ENCODE measurements around the gene MIF.
"Not testable (repeated sequence)": the region's sequence is repeated elsewhere in the genome, so short reads cannot be mapped to it uniquely, and the experiment has no call there.

Gene MIF

DNA sequence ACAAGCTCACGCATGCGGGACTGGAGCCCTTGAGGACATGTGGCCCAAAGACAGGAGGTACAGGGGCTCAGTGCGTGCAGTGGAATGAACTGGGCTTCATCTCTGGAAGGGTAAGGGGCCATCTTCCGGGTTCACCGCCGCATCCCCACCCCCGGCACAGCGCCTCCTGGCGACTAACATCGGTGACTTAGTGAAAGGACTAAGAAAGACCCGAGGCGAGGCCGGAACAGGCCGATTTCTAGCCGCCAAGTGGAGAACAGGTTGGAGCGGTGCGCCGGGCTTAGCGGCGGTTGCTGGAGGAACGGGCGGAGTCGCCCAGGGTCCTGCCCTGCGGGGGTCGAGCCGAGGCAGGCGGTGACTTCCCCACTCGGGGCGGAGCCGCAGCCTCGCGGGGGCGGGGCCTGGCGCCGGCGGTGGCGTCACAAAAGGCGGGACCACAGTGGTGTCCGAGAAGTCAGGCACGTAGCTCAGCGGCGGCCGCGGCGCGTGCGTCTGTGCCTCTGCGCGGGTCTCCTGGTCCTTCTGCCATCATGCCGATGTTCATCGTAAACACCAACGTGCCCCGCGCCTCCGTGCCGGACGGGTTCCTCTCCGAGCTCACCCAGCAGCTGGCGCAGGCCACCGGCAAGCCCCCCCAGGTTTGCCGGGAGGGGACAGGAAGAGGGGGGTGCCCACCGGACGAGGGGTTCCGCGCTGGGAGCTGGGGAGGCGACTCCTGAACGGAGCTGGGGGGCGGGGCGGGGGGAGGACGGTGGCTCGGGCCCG is at the start of gene MIF:
Gene MIF (plus strand): TSS at position 439 of the 765 bp plus-strand sequence. CDS start 92 bp downstream, at position 531.
- peak; percentile 91 for DNase-seq (ENCODE audit: low read depth)

DNA sequence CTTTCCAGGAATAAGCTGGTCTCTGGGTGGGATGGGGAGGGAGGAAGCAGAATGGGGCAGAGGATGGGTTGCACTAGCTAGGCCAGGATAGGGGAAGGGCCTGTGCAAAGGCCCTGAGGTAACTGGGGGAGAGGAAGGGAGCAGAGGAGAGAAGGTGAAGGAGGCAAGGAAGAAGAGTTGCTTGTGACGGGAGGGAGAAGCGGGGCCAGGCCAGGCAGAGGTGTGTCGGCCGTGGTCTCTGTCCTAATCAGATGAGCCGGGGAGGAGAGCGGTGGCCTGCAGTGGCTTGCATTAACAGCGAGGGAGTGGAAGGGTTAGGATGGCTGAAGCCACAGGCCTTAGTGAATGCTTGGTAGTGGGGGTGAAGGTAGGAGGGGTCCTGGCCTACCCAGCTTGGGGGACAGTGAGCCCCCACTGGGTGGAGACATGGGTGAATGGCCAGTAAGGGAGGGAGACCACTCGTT is 49.4 kb upstream of the MIF start:
- DNase-seq (ENCODE audit: low read depth), result no peak

DNA sequence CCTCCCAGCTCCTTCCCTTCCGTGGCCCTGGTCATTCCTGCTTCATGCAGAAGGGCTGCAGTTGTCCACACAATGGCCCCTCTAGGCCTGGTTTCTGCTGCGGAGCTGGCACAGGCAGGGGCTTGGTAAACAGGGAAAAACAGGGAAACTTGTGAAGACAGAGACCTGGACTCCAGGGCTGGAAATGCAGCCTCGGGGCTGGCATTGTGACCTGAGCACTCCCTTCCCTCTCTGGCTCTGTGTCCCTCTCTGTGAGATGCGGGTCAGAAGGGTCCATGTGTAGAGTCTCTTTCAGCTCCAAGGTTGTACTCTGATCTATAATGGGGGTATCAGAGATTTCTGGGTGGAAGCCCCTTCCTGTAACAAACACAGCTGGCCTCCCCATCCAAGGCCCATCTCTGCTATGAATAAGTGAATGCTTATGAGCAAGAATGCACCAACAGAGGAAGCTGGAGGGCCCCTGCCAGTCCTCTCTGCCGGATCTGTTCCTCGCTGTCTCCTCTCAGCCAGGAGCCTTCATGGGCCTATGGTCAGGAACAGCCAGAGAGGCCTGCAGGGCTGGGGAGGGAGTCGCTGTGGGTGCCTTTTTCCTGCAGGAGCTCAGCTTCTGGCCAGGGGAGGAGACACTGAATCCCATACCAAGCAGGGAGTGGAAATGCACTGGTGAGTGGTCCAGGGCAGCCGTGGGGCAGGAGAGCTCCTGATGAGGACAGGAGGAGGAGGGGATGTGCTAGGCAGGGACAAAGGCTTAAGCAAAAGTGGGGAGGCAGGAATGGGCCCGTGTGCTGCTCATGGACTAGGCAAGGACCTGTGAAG is 48.7 kb upstream of the MIF start:
- DNase-seq (ENCODE audit: low read depth), result no peak

DNA sequence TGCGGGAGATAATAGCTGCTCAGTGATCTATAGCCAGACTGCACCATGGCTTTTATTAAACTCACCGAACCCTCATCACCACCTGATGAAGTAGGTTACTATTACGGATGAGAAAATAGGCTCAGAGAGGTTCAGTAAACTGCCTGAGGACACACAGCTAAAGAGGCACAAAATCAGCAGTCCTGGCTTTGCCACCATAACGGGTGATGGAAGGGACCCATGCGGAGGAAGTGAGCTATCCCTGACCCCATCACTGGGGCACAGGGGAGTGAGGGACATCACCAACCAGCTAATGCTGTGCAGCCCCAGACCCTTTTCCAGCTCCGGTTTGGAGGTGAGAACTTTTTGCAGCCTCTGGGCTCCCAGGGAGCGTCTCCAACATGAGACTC is 48.1 kb upstream of the MIF start:
- no peak for DNase-seq (ENCODE audit: low read depth)

DNA sequence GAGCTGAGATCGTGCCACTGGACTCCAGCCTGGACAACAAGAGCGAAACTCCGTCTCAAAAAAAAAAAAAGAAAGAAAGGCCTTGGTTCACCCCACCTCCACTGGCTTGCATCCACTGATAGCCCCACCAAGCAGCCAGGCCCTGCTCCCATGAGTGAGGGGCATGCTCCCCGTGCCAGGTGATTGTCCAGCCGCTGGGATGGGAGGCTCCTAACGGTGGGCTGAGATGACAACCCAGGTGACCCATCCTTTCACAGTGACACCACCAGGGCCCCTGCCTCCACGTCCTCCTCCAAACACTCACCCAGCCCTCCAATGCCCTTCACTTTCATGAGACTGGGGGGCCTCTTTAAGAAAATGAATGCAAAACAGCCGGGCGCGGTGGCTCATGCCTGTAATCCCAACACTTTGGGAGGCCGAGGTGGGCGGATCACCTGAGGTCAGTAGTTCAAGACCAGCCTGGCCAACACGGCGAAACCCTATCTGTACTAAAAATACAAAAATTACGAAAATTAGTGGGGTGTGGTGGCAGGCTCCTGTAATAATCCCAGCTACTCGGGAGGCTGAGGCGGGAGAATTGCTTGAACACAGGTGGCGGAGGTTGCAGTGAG is 46.8 kb upstream of the MIF start:
- DNase-seq (ENCODE audit: low read depth), result no peak

DNA sequence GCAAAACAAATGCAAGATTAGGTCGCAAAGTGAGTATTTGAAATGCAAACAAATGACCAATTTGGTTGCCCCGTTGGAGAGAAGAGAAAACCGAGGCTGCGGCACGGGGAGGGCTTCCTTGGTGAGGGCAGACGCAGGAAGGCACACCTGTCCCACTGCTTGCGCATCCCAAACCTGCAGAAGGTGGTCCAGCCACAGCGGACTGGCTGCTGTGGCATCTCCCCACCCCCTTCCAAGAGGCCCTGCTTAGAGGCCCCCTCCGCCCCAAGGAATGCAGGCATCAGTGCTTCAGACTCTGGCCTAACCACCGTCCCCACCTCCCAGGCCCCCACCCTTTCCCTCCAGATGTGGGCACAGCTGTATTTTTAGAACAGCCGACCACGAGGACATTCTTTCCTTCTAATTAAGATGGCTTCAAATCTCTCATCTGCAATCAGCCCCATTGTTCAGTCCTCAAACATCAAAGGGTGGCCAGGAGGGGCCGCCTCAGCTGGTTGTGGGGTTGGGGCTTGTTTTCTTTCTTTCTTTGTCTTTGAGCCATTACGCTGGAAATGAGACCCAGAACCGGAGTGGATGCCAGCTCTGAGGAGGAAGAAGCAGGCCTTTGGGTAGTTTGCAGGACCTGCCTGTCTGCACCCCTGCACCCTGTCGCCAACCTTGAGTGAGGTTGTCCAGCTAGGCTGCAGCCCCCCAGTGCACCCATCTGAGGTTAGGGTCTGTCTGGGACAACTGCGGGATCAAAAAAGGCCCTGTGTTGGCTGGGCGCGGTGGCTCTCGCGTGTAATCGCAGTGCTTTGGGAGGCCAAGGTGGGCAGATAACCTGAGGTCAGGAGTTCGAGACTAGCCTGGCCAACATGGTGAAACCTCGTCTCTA is 46.0 kb upstream of the MIF start:
- no peak for DNase-seq (ENCODE audit: low read depth)

DNA sequence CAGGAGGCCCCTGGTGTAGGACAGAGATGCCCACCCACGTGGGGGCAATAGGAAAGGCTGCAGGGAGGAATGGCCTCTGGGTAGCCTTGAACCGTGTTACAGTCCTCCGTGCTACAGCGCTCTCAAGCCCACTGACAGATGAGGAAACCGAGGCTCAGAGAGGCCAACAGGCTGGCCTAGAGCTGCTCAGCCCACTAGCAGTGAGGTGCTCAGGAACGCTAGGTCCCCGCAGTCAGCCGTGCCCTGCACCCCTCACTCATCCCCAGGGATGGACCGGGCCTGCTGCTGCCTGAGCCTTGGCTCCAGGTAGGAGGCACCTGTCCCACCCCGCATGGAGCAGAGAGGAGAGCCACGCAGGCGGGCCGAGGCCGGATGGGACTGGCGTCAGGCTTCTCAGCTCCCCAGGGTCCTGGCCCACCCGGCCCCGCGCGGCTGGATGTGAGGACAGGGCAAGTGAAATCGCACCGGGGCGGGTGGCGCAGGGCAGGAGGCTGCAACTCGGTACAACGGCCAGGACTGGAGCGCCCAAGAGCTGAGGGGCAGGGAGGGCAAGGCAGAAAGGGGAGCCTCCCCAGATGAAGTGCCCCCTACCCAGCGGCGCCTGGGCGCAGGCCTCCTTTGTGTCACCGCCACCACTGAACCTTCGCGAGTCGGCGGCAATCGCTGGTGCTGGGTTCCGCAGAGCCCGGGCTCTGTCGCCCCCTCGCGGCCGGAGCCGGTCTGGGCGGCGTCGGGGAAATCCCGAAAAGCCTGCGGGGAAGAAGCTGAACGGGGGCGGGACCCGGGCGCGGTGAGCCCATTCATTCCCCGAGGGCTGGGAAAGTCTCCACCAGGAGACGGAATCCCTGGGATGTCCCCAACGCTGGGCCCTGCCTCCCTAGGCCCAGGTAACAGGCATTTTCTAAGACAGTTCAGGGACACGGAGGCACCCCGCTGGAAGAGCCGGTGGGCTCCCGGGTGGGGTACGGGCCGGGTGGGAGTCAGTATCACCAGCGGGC is 44.9 kb upstream of the MIF start:
- DNase-seq (ENCODE audit: low read depth), result no peak

DNA sequence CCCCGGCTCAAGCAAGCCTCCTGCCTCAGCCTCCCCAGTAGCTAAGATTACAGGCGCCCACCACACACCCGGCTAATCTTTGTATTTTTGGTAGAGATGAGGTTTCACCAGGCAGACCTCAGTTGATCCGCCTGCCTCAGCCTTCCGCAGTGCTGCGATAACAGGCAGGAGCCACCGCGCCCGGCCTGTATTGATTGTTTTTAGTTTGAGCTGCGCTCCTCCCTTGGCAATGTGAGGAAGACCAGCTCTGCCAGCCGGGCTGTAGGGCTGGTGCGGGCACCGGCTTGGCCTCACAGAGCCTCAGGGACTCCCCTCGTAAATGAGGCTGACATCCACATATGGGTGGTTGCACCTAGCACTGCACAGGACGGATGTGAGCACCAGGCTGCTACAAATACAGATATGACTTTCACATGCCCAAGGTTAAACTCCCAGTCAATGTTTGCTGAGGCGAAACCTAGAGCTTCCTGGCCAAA is 44.0 kb upstream of the MIF start:
- DNase-seq (ENCODE audit: low read depth), result no peak

DNA sequence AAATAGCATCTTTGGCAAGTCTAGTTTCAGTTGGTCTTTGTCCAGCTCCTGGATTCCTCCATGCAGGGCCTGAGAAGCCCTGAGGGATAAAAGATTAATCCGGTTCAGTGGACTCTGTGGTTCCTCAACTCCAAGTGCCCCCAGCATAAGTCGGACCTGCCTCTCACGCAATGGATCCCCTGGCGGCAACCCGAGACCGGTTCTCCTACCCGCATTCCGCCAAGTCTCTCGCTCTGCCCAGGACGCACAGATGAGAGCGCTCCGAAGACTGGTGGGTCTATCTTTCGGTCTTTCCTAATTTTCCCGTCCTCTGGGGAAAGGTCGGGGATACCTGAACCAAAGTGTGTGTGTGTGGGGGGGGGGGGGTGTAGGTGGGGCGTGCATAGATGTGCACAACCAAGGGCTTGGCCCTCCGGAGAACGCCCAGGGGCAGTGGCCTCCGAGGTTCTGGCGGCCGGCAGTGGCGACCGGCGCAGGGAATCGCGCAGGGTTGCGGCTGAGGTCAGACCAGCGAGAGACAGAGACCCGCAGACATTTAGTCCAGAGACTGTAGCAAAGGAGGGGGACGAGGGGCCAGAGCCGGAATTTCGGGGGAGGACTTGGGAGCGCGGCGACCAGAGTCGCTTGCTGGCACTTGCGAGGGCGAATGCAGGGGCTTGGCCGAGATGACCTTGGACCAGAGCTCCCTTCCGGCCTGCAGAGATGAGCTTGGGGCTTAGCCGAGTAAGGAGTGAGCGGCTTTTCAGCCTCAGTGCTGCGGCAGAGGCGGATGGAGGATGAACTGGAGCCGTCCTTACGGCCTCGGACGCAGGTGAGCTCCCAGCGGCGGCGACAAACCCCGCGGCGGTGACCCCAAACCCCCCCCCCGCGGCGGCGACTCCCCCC is 37.2 kb upstream of the MIF start:
- no peak for DNase-seq (ENCODE audit: low read depth)

DNA sequence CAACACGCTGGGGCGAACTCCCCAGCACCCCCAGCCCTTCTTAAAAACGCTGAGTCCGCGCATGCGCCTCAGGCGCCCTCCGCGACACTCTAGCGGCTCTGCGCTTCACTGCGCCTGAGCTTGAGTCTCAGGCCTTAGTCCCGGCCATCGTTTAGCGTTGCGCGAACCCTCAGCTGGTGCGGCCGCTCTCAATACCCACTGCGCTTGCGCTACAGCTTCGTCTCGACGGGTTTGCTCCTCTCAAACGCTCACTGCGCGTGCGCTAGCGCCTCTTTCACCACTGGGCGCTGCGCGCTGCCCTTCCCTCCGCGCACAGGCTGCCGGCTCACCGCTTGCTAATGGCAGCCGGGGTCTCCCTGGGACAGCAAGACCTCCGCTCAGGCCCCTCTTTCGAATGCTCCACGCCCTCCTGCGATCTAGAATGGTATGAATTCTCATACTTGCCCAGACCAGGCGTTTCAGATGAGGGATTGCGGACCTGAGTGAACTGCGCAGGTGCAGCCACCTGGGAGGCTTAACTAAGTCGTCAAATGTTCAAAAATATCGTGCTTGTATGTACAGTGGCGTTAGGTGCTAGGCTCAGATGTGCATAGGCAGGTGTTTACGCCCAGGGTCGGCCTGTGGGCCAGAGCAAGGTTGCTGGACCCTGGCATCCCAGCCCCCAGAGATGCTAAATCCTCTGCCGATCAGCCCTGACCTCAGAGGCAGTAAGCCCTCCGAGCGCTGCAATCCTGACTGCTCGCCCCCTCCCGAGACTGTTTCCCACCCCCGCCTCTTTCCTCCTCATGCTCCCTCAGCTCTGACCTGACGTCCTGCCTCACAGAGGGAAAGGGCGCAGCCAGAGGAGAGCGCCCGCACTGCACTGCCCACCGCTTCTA is 36.3 kb upstream of the MIF start, which contains the start of gene SLC2A11:
Gene SLC2A11 (plus strand): TSS at position 270 of the 878 bp plus-strand sequence. CDS start 125 bp downstream, at position 395.
- DNase-seq (ENCODE audit: low read depth), result peak; percentile 96

DNA sequence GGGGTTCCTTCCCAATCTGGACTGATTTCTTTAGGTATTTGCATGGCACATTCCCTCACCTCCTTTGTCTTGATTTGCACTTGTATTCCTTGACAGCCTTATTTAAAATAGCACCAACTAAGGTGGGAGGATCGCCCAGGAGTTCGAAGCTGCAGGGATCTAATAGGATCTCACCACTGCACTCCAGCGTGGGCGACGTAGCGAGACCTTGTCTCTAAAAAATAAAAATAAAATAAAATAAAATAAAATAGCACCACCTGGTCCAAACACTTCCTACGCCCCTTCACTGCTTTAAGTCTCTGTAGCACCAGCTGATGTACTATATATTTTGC is 35.7 kb upstream of the MIF start:
- no peak for DNase-seq (ENCODE audit: low read depth)

DNA sequence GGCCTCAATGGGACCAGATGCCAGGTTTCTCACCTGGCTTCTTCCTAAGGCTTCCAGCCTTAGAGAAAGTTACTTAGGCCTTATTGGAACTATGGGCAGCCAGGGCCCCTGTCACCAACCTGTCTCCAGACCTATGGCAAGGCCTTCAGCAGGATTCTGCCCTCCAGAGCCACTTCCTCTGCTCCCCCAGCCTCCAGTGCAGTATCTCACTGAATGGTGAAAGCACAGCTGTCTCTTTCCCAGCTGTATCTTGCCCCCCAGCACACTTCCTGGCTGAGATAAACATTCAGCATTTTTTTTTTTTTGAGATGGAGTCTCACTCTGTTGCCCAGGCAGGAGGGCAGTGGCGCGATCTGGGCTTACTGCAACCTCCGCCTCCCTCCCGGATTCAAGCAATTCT is 35.0 kb upstream of the MIF start:
- no peak for DNase-seq (ENCODE audit: low read depth)

DNA sequence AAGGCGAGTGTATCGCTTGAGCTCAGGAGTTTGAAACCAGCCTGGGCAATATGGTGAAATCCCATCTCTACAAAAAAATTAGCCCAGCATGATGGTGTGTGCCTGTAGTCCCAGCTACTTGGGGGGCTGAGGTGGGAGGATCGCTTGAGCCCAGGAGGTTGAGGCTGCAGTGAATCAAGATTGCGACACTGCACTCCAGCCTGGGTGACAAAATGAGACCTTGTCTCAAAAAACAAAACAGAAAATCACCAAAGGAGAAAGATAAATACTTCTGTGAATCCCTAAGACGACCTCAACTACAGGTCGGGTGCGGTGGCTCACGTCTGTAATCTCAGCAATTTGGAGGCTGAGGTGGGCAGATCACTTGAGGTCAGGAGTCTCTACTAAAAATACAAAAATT is 34.0 kb upstream of the MIF start:
- not testable (repeated sequence) for DNase-seq (ENCODE audit: low read depth)

DNA sequence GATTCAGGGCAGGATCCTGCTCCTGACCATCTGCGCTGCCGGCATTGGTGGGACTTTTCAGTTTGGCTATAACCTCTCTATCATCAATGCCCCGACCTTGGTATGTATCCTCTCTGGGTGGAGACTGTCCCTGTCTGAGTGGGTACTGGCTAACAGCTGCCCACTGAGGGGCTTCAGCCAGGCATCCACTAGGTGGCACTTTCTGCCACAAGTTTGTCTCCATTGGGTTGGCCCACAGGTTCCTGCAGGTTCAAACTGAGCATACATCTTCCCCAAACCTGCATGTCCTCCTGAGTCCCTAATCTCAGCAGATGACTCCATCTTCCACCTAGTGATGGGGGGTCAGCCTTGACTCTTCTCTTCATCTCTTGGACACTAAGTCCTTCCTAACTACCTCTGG is 32.1 kb upstream of the MIF start:
- peak; percentile 38 for DNase-seq (ENCODE audit: low read depth)

DNA sequence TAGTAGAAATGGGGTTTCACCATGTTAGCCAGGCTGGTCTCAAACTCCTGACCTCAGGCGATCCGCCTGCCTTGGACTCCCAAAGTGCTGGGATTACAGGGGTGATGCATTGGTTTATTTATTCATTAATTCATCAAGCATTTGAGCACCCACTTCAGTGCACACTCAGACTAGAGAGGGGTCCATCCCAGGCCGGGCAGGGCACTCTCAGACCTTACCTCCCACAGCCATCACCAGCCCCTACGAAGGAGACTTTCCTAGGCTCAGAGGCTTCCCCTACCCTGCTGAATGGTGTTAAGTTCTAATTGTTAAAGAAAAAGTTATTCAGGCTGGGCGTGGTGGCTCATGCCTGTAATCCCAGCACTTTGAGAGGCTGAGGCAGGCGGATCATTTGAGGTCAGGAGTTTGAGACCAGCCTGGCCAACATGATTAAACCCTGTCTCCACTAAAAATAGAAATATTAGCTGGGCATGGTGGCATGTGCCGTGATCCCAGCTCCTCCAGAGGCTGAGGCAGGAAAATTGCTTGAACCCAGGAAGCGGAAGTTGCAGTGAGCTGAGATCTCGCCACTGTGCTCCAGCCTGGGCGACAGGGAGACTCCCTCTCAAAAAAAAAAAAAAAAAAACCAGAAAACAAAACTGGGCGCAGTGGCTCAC is 29.6 kb upstream of the MIF start:
- DNase-seq (ENCODE audit: low read depth), result not testable (repeated sequence)

DNA sequence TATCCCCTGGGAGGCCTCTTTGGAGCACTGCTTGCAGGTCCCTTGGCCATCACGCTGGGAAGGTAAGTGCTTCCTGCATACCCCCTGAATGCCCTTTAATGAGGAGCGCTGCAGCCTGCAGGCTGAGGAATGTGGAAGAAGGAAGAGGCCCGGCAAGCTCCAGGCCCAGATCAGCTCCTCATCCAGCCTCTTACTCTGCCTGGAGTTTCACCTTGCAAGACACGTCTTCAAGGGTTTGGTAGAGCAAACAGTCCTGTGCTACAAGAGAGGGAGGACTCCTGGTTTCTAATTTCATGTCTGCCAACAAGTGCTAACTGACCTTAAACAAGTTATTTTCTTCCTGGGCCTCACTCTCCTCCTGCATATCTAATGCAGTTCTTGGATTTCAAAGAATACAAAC is 25.6 kb upstream of the MIF start:
- no peak for DNase-seq (ENCODE audit: low read depth)

DNA sequence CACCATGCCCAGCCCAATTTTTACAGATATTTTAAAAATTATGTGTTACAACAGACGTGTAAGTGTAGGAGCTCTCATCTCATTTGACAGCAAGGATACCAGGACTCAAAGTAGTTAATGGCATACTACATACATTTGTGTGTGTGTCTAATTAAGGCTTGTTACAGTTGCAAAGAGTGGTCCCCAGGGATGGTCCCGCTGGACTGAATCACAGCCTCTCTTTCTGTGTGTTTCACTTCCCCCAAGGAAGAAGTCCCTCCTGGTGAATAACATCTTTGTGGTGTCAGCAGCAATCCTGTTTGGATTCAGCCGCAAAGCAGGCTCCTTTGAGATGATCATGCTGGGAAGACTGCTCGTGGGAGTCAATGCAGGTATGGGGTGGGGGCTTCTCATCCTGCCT is 19.3 kb upstream of the MIF start:
- DNase-seq (ENCODE audit: low read depth), result no peak

DNA sequence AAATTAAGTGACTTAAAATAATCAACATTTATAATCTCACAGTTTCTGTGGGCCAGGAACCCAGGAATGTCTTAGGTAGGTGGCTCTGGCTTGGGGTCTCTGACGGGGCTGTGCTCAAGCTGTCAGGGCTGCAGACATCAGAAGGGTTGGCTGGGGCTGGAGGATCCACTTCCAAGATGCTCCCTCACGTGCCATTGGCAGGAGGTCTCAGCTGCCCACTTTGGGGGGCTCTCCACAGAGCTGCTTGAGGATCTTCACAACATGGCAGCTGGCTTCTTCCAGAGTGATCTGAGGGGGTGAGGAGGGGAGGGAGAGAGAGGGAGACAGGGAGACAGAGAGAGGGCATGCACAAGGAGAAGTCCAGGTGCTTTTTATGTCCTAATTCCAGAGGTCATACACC is 18.4 kb upstream of the MIF start:
- DNase-seq (ENCODE audit: low read depth), result no peak
